D721Med (cell line): ENCODE data around the gene ASIC3.

Experiments
- DNase-seq: peaks from one replicate; pipeline ENCODE4 v3.0.0; 2011; ENCODE audit warnings: low spot score; ENCODE audit not compliant: insufficient read length
- FAIRE-seq: peaks from 2 replicates; lab custom pipeline; 2011; peaks lifted over from hg19 to GRCh38; lab: Jason Lieb, UNC
- CTCF ChIP-seq: IDR thresholded peaks from 2 replicates; pipeline ENCODE4 v1.5.1; 2012; ENCODE audit warnings: mild to moderate bottlenecking, control low read depth; ENCODE audit not compliant: insufficient read depth; ENCODE audit errors: missing control alignments

The ASIC3 gene

DNA sequence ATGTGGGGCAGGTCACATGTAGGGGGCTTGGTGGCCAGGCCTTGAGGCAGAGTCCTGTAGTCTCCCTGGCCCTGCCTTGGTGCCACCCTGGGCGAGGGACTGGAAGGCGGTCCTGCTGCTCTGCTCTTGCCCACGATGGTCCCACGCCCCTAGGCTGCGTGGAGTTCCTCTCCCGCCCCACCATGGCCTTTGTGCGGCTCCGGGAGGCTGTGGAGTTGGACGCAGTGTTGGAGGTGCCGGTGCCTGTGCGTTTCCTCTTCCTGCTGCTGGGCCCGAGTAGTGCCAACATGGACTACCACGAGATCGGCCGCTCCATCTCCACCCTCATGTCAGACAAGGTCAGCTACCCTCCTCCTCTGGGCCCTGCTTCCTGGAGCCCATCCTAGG is 22.2 kb downstream of the ASIC3 start:
- DNase-seq: no peak
- FAIRE-seq: no peak
- TF ChIP-seq CTCF: no peak

- no peak for DNase-seq
- no peak for FAIRE-seq
- TF ChIP-seq CTCF: no peak
These were observed 22.9 kb downstream of the ASIC3 start for GRCh38 chr7:151071032-151071866.

GRCh38 chr7:151073990-151074389 is 25.7 kb downstream of the ASIC3 start:
- TF ChIP-seq CTCF: no peak
- DNase-seq (no peak), FAIRE-seq (no peak)

DNA sequence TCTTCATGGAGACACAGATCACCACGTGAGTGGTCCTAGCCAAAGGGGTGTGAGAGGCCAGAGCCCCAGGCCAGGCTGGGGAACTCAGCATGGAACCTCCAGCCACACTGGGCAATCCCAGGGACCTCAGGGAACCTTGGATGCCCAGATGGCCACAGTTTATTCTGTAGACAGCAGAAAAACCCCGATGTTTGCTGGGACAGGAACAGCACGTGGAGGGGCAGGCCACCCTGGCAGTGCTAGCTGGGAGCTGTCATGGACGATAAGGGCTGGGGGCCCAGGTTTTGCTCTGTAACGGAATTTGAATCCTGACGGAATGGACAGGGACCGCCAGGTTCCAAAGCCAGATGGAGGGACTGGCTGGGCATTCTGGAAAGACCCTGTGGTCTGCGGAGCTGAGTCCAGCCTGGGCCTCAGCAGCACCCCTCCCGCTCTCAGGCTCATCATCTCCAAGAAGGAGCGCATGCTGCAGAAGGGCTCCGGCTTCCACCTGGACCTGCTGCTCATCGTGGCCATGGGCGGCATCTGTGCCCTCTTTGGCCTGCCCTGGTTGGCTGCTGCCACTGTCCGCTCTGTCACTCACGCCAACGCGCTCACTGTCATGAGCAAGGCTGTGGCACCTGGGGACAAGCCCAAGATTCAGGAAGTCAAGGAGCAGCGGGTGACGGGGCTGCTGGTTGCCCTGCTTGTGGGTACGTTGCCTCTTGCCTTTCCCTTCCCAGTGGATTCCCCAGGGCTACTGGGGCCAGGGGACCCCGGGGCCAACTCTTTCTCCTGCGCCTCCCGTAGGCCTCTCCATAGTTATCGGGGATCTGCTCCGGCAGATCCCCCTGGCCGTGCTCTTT is 26.7 kb downstream of the ASIC3 start:
- no peak for TF ChIP-seq CTCF
- DNase-seq (no peak), FAIRE-seq (no peak)

- FAIRE-seq (no peak), DNase-seq (no peak)
- no peak for TF ChIP-seq CTCF
These were observed 27.3 kb downstream of the ASIC3 start for GRCh38 chr7:151075662-151075971.

DNA sequence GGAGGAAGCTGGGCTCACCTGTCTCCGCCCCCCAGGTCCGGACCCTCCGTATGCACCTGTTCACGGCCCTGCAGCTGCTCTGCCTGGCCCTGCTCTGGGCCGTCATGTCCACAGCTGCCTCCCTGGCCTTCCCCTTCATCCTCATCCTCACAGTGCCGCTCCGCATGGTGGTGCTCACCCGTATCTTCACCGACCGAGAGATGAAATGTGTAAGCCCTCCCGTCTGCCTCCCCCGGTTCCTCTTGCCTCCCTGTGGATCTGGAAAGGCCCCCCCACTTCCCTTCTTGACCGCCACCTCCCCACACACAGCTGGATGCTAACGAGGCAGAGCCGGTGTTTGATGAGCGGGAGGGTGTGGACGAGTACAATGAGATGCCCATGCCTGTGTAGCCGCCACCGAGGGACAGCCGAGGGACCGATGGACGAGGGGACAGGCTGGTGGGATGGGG is 27.7 kb downstream of the ASIC3 start:
- DNase-seq: no peak
- no peak for FAIRE-seq
- no peak for TF ChIP-seq CTCF
